Esophagus muscularis mucosa (tissue), 4 donors: ENCODE measurements around the gene PTPRN2. TPM values are rescaled to one million over a fixed set of nuclear protein-coding genes. Genes with fewer than 3 reads are reported as not detected.

Source experiments
- DNase-seq: peaks from one replicate; pipeline ENCODE4 v3.0.0-alpha.2; 2017; ENCODE audit errors: extremely low spot score
- H3K27ac ChIP-seq, 4 donors: fragments of 200-600 bp; sonication (generic); replicated peaks in 1 of 4; 1 replicate in 3 of 4; 2 replicates in 1 of 4; pipeline ENCODE4 v1.5.1; 2016 to 2019; ENCODE audit warnings: mild to moderate bottlenecking in 1 of 4
- H3K27me3 ChIP-seq, 4 donors: fragments of 200-600 bp; sonication (generic); one replicate each; pipeline versions ENCODE4 v1.5.1 to v1.6.0; 2016 to 2019
- H3K36me3 ChIP-seq, 4 donors: fragments of 200-600 bp; sonication (generic); one replicate each; pipeline ENCODE4 v1.5.1; 2016 to 2019
- H3K4me1 ChIP-seq, 4 donors: fragments of 200-600 bp; sonication (generic); one replicate each; pipeline ENCODE4 v1.5.1; 2016 to 2019
- H3K4me3 ChIP-seq, 4 donors: fragments of 200-600 bp; sonication (generic); 1 replicate in 2 of 4; 2 replicates in 2 of 4; pipeline ENCODE4 v1.5.1; 2016 to 2019; ENCODE audit warnings: mild to moderate bottlenecking in 4 of 4, moderate library complexity in 1 of 4
- H3K9me3 ChIP-seq, 4 donors: fragments of 200-600 bp; sonication (generic); 1 replicate in 3 of 4; 2 replicates in 1 of 4; pipeline ENCODE4 v1.5.1; 2016 to 2019
- CTCF ChIP-seq, 3 experiments: fragments of 200-600 bp in 2 of 3; fragments of 450-650 bp in 1 of 3; sonication (generic) in 2 of 3; IDR thresholded peaks; one replicate each; pipeline ENCODE4 v1.5.1; 2017 to 2019; ENCODE audit warnings: antibody characterized with exemption in 3 of 3, mild to moderate bottlenecking in 2 of 3, moderate library complexity in 1 of 3
- EP300 ChIP-seq: sonication (generic); formaldehyde crosslinking; IDR thresholded peaks from one replicate; pipeline ENCODE4 v1.6.1; 2017; ENCODE audit warnings: antibody characterized with exemption
- POLR2A ChIP-seq: fragments of 450-650 bp; IDR thresholded peaks from one replicate; pipeline ENCODE4 v1.6.1; 2017; ENCODE audit warnings: antibody characterized with exemption, moderate library complexity, mild to moderate bottlenecking, low read depth
- POLR2AphosphoS5 ChIP-seq, 2 donors: sonication (generic); formaldehyde crosslinking; IDR thresholded peaks; one replicate each; pipeline ENCODE4 v1.6.1; 2017; ENCODE audit warnings: antibody characterized with exemption in 2 of 2
- WGBS: methylation state at CpG from one replicate; pipeline ENCODE4 v1.1.5; 2018; 5-methylcytosine and 5-hydroxymethylcytosine counted together
- intact Hi-C: fragments of 100-400 bp; cut with DNase I; formaldehyde crosslinking; loops from one replicate; pipeline ENCODE4 v1.15.1; 2023
- total RNA-seq, 4 donors: library from RNA; depleted of rRNA; stranded (reverse); fragments of >200 nt; gene quantifications; one replicate each; pipeline versions ENCODE4 v1.1.0 to v1.2.1, GENCODE V29; 2016

Gene PTPRN2
- total RNA-seq, 4 donors from 2014 or later, result 2.1 to 3.1 (median 3.1) TPM

GRCh38 chr7:157538735-157539134, 1048.9 kb downstream of the PTPRN2 start:
- H3K27ac ChIP-seq, result no peak overlapping the region

GRCh38 chr7:157538321-157538720, 1049.3 kb downstream of the PTPRN2 start:
- DNase-seq, result no peak

More at GRCh38 chr7:157538735-157539134, 1048.9 kb downstream of the PTPRN2 start:
- TF ChIP-seq CTCF (IDR thresholded peaks at IDR 0.05) (no peak), EP300 (no peak), POLR2A (no peak), POLR2AphosphoS5 (IDR thresholded peaks at IDR 0.05) (no peak)
- H3K36me3 ChIP-seq, result no peaks in the 10 kb centered on the region
- no peak for DNase-seq
- no peak overlapping the region for H3K4me3 ChIP-seq
- 96% methylated on average over 10 of the region's 10 CpGs for WGBS
- peaks cover 0 to 3% (median 0%) of the 10 kb centered on the region in 4 donors for H3K9me3 ChIP-seq
- intact Hi-C loops, result no loop called here
- H3K27me3 ChIP-seq, result no peaks in the 10 kb centered on the region
- no peaks in the 10 kb centered on the region for H3K4me1 ChIP-seq

GRCh38 chr7:157537056-157537455, 1050.6 kb downstream of the PTPRN2 start:
- Histone ChIP-seq H3K36me3 (no peaks in the 10 kb centered on the region), H3K27me3 (no peaks in the 10 kb centered on the region), H3K27ac (no peak overlapping the region), H3K9me3 (peaks cover 0 to 17% (median 12%) of the 10 kb centered on the region in 4 donors), H3K4me3 (no peak overlapping the region), H3K4me1 (no peaks in the 10 kb centered on the region)
- DNase-seq, result no peak
- TF ChIP-seq CTCF (IDR thresholded peaks at IDR 0.05), result no peak
- TF ChIP-seq EP300, result no peak
- no peak for TF ChIP-seq POLR2A
- no peak for TF ChIP-seq POLR2AphosphoS5 (IDR thresholded peaks at IDR 0.05)
- WGBS, result 93% methylated on average over 5 of the region's 5 CpGs
- intact Hi-C loops, result no loop called here

More at GRCh38 chr7:157538321-157538720, 1049.3 kb downstream of the PTPRN2 start:
- peaks cover 0 to 4% (median under 1%) of the 10 kb centered on the region in 4 donors for H3K9me3 ChIP-seq
- no peak overlapping the region for H3K4me3 ChIP-seq
- TF ChIP-seq CTCF (IDR thresholded peaks at IDR 0.05) (no peak), POLR2AphosphoS5 (IDR thresholded peaks at IDR 0.05) (no peak), POLR2A (no peak), EP300 (no peak)
- WGBS, result 94% methylated on average over 11 of the region's 11 CpGs
- intact Hi-C loops, result no loop called here
- H3K27ac ChIP-seq, result no peak overlapping the region
- no peaks in the 10 kb centered on the region for H3K36me3 ChIP-seq
- no peaks in the 10 kb centered on the region for H3K27me3 ChIP-seq
- no peaks in the 10 kb centered on the region for H3K4me1 ChIP-seq

GRCh38 chr7:157532068-157532467, 1055.6 kb downstream of the PTPRN2 start:
- Histone ChIP-seq H3K27ac (no peak overlapping the region), H3K36me3 (no peaks in the 10 kb centered on the region), H3K9me3 (peaks cover 0 to 43% (median 17%) of the 10 kb centered on the region in 4 donors), H3K4me3 (no peak overlapping the region), H3K4me1 (no peaks in the 10 kb centered on the region), H3K27me3 (peaks cover 0 to 16% (median 0%) of the 10 kb centered on the region in 4 donors)
- intact Hi-C loops, result no loop called here
- TF ChIP-seq EP300 (no peak), POLR2A (no peak), POLR2AphosphoS5 (IDR thresholded peaks at IDR 0.05) (no peak), CTCF (IDR thresholded peaks at IDR 0.05) (no peak)
- WGBS, result 96% methylated on average over 3 of the region's 3 CpGs
- DNase-seq, result no peak
